Brain pericyte (primary cell): ENCODE measurements around the gene SHF.
"Not testable (repeated sequence)": the region's sequence is repeated elsewhere in the genome, so short reads cannot be mapped to it uniquely, and the experiment has no call there.

Source experiments
- DNase-seq: peaks from one replicate; pipeline ENCODE4 v3.0.0-alpha.2; 2012; ENCODE audit warnings: low read depth, low spot score

The SHF gene, protein sequence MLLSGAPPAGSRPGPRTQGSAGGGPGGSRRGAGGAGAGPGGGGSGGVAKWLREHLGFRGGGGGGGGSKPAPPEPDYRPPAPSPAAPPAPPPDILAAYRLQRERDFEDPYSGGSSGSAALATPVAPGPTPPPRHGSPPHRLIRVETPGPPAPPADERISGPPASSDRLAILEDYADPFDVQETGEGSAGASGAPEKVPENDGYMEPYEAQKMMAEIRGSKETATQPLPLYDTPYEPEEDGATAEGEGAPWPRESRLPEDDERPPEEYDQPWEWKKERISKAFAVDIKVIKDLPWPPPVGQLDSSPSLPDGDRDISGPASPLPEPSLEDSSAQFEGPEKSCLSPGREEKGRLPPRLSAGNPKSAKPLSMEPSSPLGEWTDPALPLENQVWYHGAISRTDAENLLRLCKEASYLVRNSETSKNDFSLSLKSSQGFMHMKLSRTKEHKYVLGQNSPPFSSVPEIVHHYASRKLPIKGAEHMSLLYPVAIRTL

DNA sequence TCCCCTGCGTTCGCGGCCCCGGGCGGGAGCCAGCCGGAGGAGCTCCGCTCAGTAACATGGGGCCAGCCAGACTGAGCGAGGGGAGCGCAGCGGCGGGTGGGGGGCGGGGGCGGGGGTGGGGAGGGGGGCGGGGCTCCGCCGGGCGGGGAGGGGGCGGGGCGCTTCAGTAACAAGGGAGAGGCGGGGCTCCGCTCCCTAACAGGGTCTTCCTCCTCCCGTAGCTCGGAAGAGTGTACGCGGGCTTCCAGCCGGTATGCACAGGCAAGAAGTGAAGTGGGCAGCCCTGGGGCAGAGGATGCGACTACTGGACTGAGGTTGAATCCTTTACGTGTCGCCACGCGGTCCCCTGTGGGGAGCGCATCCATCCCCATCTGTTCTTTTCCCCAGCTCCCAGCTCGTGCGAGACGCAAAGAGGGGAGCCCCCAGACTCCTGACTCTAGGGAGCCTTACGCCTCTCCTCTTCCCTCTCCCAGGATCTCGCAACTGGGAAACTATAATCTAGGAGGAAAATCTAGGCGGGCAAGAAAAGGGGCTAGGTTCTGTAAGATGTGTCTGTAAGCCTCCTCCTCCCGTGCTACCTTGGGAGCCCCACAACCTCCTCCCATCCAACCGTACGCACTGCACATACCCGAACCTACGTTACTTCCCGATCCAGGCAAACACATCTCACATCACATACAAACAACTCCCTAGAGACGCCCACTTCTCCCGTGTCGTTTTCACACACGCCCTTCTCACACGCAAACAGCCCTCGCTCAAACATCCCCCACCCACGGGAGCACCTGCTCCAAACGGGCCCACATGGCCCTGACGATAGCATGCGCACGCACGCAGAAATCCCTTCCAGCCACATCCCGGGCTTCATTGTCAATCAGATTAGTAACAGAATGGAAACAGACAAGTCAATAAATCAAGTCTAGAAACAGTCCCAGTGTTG, at the start of gene SHF:
SHF (minus strand) TSS at position 73 of the 937 bp plus-strand sequence; CDS start at position 58, 15 bp downstream.
- no peak for DNase-seq

DNA sequence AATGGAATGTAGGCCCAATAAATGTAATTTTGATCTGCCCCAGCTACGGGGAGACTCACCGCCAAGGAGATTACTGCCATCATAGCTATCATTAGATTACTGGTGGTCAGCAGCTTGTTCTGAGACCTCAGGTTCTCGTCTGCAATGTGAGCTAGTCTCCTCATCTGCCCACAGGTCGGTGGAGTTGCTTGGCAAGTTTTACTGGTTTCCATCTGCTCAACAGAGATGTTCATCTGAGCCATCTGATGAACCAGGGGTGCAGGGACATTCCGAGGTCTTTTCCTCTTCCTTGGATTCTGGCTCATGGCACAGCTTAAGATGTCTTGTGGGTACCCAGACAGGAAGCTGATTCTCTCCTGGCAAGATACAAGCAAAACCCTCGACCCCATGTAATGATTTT, 49.0 kb upstream of the SHF start:
- DNase-seq = not testable (repeated sequence)

DNA sequence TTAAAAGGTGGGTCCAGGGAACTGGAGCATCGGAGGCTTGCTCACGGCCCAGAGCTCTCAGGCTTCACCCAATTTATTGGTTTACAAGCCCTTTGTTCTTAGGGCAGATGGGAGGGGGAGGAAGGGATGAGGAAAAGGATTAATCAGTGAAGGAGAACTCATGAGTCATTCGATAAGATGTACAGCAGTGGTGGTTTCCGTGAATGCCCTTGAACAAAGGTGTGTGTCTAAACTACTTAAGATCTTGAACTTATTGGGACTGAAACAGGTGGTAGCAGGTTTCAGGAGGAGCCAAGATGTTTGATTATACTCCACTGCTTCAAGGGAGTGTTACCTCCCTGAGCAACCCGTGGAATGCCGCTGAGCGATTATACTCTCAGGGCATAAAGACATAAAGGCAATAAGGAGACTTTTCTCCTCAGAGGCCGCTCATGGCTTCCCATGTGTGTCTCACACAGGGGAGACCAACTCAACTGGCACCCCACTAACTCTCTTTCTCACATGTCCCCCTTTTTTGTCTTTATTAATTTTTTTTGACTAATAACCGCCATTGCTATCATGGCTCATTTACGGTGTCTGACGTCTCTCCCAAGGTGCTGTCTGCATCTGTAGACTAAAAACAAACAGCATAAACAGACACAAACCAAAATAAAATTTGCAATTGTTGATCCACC, 46.9 kb upstream of the SHF start:
- no peak for DNase-seq

DNA sequence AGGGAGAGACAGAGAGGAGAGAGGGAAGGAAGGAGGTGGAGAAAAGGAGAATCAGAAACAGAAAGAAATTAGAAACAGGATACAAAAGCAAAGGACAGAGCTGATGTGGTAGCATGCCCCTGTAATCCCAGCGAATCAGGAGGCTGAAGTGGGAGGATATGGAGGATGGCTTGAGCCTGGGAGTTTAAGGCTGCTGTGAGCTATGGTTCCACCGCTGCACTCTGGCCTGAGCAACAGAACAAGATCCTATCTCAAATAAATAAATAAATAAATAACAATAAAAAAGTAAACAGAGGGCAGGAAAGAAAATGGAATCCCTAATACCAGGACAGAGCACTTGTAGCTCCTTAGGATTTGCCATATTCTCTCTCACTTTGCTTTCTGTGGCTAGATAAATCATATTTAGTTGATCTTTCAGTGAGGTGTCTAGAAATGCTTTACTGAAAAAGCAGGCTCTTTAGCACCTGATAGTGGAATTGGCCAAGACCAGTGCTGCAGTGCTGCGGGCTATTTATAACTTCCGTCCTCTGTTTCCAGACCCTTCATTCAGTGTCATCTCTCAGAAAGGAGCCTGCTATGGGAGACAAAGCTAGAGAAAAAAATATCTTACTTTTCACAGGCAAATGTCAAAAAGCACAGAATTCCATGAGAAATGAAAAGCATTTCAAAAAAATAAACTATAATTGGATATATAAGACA, 44.2 kb upstream of the SHF start:
- DNase-seq = no peak

DNA sequence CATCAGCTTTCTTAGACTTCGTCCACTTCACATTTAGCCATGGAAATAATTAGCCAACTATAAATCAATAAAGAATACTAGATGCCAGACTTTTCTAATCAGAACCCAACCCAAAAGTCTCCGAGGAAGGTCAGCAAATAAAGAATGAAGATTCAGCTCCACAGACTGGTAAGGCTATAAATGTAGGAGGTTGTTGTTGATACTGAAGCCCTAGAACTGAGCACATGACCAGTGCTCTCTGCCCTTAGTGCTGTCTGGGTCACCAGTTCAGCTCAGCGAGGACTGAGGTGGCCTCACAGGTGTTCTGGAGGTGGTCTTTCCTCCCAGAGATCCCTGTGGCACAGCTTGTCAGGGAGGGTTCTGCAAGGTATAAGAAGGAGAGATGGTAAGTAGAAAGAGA, 43.4 kb upstream of the SHF start:
- no peak for DNase-seq

DNA sequence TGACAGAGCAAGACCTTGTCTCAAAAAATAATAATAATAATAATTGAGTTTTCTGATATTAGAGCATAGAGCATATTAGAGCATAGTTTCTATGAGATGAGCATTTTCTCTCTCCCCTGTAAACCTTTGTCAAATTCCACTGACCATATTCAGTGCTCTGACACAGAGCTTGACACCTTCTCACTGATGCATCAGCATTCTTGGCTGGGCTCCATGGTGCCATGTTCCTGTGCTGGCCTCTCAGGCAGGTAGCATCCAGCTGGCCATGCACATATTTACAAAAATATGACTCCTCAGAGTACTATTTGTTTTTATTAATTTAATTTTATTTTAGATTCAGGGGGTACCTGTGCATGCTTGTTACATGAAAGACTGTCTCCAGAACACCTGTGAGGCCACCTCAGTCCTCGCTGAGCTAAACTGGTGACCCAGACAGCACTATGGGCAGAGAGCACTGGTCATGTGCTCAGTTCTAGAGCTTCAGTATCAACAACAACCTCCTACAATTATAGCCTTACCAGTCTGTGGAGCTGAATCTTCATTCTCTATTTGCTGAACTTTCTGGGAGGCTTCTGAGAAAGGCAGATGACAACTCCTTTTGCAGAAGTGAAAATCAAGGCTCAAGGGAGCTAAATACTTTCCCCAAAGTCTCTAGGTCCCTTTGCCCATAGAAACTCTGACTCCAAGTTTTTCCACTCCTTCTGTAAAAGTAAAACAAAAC, 42.6 kb upstream of the SHF start:
- DNase-seq = no peak

DNA sequence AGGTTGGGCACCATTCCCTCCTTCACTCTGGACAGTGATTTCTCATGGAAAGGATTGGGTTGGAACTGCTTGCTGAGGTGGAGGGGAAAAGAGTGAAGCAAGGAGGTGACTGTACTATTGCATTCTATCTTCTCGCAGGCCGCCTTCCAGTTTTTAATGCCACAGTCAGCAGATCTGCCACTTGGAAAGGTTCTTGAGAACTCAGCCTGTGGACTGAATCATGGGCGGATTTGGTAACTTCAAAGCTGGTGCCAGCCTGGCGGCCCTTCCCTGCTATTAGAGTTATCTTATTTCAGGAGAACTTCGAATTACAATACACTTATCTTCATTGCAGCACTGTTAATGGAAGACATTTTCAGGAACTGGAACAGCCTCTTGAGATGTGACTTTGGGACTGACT, 41.2 kb upstream of the SHF start:
- DNase-seq = no peak

DNA sequence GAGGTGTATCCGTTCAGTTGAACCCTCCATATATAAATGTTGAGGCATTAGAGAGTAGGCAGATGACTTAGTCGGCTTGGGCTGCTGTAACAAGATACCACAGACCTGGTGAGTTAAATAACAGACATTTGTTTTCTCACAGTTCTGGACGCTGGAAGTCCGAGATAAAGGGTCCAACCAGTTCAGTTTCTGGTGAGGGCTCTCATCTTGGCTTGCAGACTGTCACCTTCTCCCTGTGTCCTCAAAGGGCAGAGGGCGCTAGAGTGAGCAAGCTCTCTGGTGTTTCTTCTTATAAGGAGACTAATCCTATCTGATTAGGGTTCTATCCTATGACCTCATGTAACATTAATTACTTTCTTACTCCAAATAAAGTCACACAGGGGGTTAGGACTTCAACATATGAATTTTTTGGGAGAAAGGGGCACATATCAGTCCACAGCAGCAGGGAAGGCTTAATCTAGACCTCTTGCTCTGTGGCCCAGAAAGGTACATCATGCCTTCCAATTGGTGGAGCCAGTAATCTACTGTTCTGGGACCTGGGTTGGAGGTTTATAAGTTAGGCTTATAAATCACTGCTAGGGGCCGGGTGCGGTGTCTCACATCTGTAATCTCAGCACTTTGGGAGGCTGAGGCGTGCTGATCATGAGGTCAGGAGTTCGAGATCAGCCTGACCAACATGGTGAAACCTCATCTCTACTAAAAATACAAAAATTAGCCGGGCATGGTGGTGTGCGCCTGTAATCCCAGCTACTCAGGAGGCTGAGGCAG, 37.9 kb upstream of the SHF start:
- no peak for DNase-seq

DNA sequence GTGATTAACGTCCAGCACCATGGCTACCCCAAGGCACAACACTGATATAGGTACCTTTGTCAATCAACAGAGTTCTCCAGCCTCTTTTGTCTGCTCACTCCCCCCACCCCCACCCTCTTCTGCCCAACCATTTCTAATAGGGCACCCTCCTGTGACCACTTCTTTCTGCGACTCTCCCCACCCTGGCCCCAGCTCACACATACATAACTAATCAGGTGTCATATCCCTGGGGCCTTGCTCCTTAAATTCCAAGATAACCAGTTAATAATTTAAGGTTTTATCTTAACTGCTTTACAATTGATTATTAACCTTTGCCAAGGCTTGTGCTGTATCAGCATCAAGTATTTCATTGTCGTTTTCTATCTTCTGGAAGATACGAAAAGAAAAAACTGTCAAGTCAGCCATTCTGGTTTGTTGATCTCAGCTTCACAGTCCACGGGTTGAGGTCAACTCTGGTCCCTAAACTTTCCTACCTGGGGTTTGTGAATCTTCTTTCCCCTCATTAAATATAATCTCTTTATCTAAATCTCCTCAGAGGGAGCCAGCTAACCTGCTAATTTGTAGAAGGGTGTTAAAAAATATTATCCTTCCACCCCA, 37.0 kb upstream of the SHF start:
- DNase-seq = no peak

DNA sequence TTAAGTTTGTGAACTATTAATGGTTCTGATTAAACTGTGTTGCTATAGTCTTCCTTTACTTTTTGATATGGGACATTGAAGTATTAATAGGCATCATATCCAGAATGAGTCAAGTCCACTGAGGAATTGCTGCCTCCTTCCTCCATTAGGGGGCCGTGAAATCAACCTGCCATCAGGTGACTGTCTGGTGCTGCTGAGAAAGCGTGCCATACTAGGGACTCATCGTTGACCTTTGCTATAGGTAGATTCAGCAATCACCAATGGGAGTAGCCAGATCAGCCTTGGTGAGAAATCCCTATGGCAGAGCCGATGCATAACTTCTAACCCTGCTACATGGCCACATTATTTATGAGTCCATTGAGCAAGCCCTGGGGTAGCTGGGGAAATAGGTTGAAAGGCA, 34.2 kb upstream of the SHF start:
- DNase-seq = no peak

DNA sequence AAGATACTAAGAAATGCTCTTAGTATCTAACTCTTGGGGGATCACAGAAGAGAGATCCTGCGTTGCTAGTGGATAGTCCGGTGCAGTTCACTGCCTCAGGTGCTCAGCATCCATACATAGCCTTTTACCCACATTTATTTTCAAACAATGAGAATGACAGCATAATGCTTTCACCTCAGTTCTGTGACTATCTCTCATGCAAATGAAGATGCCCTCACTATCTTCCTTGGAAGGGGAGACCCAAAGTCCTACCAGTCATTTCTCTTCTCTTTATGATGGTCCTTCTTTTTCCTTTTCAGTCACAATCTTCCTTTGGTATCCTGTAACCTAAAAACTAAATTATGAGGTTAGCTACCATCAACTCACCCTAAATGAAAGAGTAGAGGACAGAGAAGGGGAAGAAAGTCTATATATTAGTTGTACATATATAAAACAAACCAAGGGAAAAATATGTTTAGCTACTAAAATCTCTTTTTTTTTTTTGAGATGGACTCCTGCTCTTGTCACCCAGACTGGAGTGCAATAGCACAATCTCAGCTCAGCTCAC, 33.4 kb upstream of the SHF start:
- no peak for DNase-seq

DNA sequence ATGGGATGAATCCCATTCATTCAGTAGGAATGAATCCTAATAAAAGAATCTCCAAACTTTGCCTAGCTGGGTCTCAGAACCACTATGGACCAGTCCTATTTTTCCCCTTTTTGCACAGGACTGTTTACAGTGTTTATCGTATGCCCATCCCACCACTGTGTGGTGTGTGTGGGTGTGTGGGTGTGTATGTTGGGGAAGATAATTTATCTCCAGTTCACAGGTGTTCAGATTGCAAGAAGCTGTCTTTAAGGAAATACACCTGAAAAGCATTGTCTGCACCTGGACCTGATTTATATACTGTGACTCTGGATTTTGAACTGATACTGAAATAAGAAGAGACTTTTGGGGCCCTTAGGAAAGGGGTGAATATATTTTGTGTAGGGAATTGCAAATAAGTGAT, 24.7 kb upstream of the SHF start:
- no peak for DNase-seq

DNA sequence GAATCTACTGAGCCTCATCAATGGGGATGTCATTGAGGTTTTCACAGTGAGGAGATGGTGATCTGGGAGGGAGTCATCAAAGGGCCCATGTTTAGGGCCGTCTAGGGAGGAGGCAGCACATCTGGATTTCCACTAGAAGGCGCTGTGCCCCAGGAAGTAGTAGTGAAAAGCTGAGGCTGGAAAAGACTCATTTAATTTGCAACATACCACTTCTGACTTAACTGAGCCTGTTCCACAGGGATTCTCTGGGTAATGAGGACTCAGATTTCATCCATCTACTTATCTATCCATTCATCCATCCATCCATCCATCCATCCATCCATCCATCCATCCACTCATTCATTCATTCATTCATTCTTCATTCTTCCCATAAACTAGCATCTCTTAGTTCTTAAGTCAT, 17.4 kb upstream of the SHF start:
- DNase-seq = no peak

DNA sequence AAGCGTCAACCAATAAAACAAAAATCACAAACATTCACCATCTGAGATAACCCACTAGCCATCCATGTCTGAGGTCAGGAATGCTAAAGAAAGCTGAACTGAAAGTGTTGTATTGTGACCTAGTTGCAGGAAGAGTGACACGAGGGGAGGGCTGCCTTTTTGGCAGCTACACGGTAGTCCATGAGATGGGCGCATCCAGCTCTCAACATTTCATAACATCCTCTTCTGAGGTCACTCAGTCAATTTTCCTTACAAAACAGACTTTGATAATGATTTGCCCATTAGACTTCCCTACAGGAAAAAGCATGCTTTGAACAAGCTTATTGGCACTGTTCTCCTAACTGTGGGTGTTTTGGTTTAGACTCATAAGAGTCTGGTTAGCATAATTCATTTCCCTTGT, 15.4 kb upstream of the SHF start:
- no peak for DNase-seq

DNA sequence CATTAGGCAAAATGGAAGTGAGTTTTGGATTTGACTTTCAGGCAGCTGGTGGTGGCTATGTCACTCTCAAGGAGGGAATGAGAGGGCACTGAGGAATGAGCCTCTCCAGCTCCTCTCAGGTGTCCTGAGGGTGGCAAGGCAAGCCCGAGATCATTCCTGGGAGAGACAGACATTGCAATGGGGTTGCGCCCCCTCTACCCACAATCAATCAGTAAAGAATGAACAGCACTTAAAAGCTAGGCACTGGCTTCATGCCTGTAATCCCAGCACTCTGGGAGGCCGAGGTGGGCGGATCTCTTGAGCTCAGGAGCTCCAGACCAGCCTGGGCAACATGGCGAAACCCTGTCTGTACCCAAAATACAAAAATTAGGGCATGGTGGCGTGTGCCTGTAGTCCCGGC, 14.1 kb upstream of the SHF start:
- no peak for DNase-seq

DNA sequence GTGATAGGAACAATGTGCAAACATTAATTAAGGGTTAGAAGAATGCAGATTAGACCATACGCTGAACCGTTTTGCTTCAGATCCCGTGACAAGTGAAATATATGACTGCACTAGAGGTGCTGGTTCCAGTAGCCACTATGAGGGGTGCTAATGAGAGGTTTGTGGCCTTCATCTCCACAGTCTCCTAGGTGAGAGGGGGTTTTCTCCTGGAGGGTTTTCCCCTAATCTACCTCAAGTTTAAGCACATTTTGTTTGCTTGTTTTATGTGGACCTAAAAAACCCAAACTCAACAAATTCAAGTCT, 13.7 kb upstream of the SHF start:
- no peak for DNase-seq

DNA sequence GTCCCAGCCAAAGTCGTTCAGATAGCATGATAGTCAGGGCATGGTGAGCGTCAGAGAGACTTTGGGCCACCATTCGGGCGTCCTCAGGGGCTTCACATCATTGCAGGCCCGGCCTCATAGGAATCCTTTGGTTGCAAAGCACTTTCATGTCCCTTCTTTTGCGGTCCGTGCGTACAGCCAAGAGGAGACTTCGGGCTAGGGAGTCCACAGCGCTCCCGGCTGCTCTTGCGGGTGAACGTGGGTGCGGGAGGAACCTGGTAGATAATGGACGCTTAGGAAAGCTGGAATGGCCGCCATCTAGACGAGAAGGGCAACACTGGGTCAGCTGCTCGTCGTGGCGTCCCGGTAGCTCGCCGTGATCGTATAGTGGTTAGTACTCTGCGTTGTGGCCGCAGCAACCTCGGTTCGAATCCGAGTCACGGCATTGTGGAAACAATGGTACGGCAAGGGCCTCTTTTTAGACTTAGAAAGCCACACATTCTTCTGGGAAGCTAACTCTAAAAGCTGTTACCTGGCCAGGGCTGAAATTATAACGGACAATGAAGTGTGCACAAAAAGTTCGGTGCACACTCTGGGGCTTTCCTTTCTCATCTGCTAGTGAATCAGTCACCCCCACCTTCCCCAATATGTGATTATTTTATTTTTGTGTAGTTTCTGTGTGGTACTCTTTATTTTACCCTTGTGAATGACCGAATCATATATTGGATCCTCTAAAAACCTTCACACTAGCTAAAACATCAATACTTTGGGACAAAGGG, 13.2 kb upstream of the SHF start:
- DNase-seq = peak; percentile 34

DNA sequence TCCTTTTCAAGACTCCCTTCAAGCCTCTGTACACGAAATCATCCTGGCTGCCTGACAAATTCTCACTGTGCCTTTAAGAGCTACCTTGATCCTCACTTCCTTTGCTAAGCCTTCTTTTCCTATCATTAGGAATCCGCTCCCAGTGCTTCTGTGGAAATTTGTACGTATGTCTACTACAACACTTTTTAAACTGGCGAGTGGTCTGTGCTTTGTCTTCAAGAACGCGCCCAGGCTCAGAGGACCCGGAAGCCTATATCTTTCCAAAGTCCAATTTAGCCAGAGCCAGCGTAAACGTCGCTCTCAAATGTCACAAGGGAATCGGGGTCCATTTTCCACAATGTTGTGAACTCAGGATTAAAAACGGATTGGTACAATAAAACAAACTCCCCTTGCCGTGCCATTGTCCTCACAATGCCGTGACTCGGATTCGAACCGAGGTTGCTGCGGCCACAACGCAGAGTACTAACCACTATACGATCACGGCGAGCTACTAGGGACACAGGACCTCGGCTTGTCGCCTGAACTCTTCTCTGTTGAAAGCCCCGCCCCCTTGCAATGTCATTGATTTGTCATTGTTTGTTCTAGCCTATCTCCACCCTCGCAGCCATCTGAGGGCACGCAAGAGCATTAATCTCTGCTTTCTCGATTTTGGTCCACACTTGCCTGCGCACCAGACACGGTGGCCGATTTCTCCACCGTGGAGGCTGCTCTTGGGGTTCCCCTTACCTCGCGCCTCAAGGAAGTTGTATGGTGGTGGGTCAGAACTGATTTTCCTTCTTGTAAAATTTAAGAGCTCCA, 12.4 kb upstream of the SHF start:
- DNase-seq = peak; percentile 66
